IMR-90 (cell line): ENCODE data around the gene CCDC184. TPM values are rescaled to one million over a fixed set of nuclear protein-coding genes. Genes with fewer than 3 reads are reported as not detected.

ENCODE experiments used
- ATAC-seq: fragments of 200-7000 bp; cut with Tn5 transposase; 2 replicates; pipeline ENCODE4 v1.9.1; 2020; ENCODE audit warnings: low read depth, mild to moderate bottlenecking, moderate library complexity
- BruUV-seq: library from RNA; stranded (reverse); fragments of 400-500 nt; replicated peaks from 2 replicates; lab custom pipeline; 2021; lab: Mats Ljungman, UMichigan
- CTCF ChIA-PET: fragments of 300-600 bp; formaldehyde crosslinking; extraction: SDS; loops from one replicate; lab custom pipeline; 2021; ENCODE audit warnings: antibody characterized with exemption; lab: Yijun Ruan, JAX
- POLR2A ChIA-PET: fragments of 300-600 bp; sonication (Branson Sonifier 250); formaldehyde crosslinking; loops from one replicate; lab custom pipeline; 2022; ENCODE audit warnings: antibody characterized with exemption; ENCODE audit not compliant: unreplicated experiment; lab: Charles Lee
- DNase-seq: peaks from one replicate; pipeline ENCODE4 v3.0.0; 2013
- H2AFZ ChIP-seq: replicated peaks from 2 replicates; pipeline ENCODE3; 2013; ENCODE audit warnings: low read length, mild to moderate bottlenecking; ENCODE audit not compliant: poor library complexity
- H2AK5ac ChIP-seq: 2 replicates; pipeline ENCODE4 v1.6.1; 2013; ENCODE audit warnings: low read depth, low read length, inconsistent platforms
- H2AK9ac ChIP-seq: replicated peaks from 2 replicates; pipeline ENCODE3; 2013; ENCODE audit warnings: mild to moderate bottlenecking, low read depth, low read length, moderate library complexity; ENCODE audit not compliant: poor library complexity
- H2BK120ac ChIP-seq: 2 replicates; pipeline ENCODE4 v1.6.1; 2013; ENCODE audit warnings: low read depth, low read length, inconsistent platforms
- H2BK15ac ChIP-seq: 3 replicates; pipeline ENCODE4 v1.6.1; 2013; ENCODE audit warnings: low read depth, low read length, inconsistent platforms
- H2BK20ac ChIP-seq: 2 replicates; pipeline ENCODE4 v1.6.1; 2013; ENCODE audit warnings: low read depth, mild to moderate bottlenecking, inconsistent platforms, low read length, moderate library complexity
- H2BK5ac ChIP-seq: 2 replicates; pipeline ENCODE4 v1.6.1; 2013; ENCODE audit warnings: mild to moderate bottlenecking, low read depth, low read length, inconsistent platforms; ENCODE audit not compliant: poor library complexity, severe bottlenecking
- H3K14ac ChIP-seq: replicated peaks from 2 replicates; pipeline ENCODE4 v1.6.1; 2013; ENCODE audit warnings: low read depth, low read length, inconsistent platforms
- H3K18ac ChIP-seq: 2 replicates; pipeline ENCODE4 v1.6.1; 2013; ENCODE audit warnings: low read depth, low read length, control low read depth
- H3K23ac ChIP-seq: 2 replicates; pipeline ENCODE4 v1.6.1; 2013; ENCODE audit warnings: low read depth, low read length, inconsistent platforms
- H3K27ac ChIP-seq: 2 replicates; pipeline ENCODE4 v1.5.1; 2013; ENCODE audit warnings: mild to moderate bottlenecking, control low read depth, low read length; ENCODE audit not compliant: insufficient read depth
- H3K27me3 ChIP-seq: 2 replicates; pipeline ENCODE4 v1.6.1; 2013; ENCODE audit warnings: low read length; ENCODE audit not compliant: control insufficient read depth, insufficient read depth
- H3K36me3 ChIP-seq: 2 replicates; pipeline ENCODE4 v1.6.1; 2013; ENCODE audit warnings: low read length, mixed read lengths; ENCODE audit not compliant: control insufficient read depth, insufficient read depth
- H3K4ac ChIP-seq: 2 replicates; pipeline ENCODE4 v1.6.1; 2013; ENCODE audit warnings: low read depth, low read length, inconsistent platforms
- H3K4me1 ChIP-seq: 2 replicates; pipeline ENCODE4 v1.6.1; 2013; ENCODE audit warnings: low read length, mixed read lengths; ENCODE audit not compliant: control insufficient read depth, insufficient read depth
- H3K4me2 ChIP-seq: 2 replicates; pipeline ENCODE4 v1.6.1; 2013; ENCODE audit warnings: low read depth, mild to moderate bottlenecking, control low read depth, low read length, moderate library complexity
- H3K4me3 ChIP-seq: 2 replicates; pipeline ENCODE4 v1.5.1; 2013; ENCODE audit warnings: low read depth, mild to moderate bottlenecking, control low read depth, low read length, moderate library complexity; ENCODE audit not compliant: insufficient read depth
- H3K56ac ChIP-seq: 2 replicates; pipeline ENCODE4 v1.6.1; 2013; ENCODE audit warnings: low read length, inconsistent platforms; ENCODE audit not compliant: insufficient read depth; ENCODE audit errors: extremely low read depth
- H3K79me1 ChIP-seq, 2 experiments: 2 replicates each; pipeline ENCODE4 v1.6.1; 2013; ENCODE audit warnings: low read length in 2 of 2, inconsistent platforms in 1 of 2, low read depth in 1 of 2
- H3K9ac ChIP-seq: 2 replicates; pipeline ENCODE4 v1.6.1; 2013; ENCODE audit warnings: low read depth, low read length, control low read depth
- H3K9me1 ChIP-seq: 2 replicates; pipeline ENCODE4 v1.6.1; 2013; ENCODE audit warnings: low read length, inconsistent platforms; ENCODE audit not compliant: insufficient read depth
- H3K9me3 ChIP-seq: 2 replicates; pipeline ENCODE4 v1.6.1; 2013; ENCODE audit warnings: low read length; ENCODE audit not compliant: control insufficient read depth, insufficient read depth
- H4K20me1 ChIP-seq: 2 replicates; pipeline ENCODE4 v1.6.1; 2013; ENCODE audit warnings: low read length, inconsistent platforms; ENCODE audit not compliant: insufficient read depth
- H4K5ac ChIP-seq: 2 replicates; pipeline ENCODE4 v1.6.1; 2013; ENCODE audit warnings: mild to moderate bottlenecking, low read depth, low read length, control low read depth
- H4K8ac ChIP-seq, 2 experiments: 2 replicates each; pipeline ENCODE4 v1.6.1; 2013; ENCODE audit warnings: low read depth in 2 of 2, low read length in 2 of 2, control low read depth in 1 of 2, inconsistent platforms in 1 of 2
- H4K91ac ChIP-seq: 2 replicates; pipeline ENCODE4 v1.6.1; 2013; ENCODE audit warnings: low read depth, low read length, inconsistent platforms; ENCODE audit not compliant: insufficient read depth
- BHLHE40 ChIP-seq: fragments of 150-350 bp; IDR thresholded peaks from 2 replicates; pipeline ENCODE4 v1.6.1; 2016; ENCODE audit warnings: mild to moderate bottlenecking, low read depth, low read length
- CEBPB ChIP-seq: IDR thresholded peaks from 2 replicates; pipeline ENCODE4 v1.6.1; 2012; ENCODE audit warnings: low read depth, low read length, improper control_type of control experiment
- CHD1 ChIP-seq: IDR thresholded peaks from 2 replicates; pipeline ENCODE4 v1.6.1; 2012; ENCODE audit warnings: low read depth, low read length, improper control_type of control experiment
- CTCF ChIP-seq: conservative IDR thresholded peaks from 2 replicates; pipeline ENCODE4 v1.5.1; 2012; ENCODE audit warnings: mild to moderate bottlenecking, low read depth, low read length, improper control_type of control experiment
- FOS ChIP-seq: fragments of 150-350 bp; IDR thresholded peaks from 2 replicates; pipeline ENCODE4 v1.6.1; 2016; ENCODE audit warnings: low read depth, low read length
- MAFK ChIP-seq: IDR thresholded peaks from 2 replicates; pipeline ENCODE4 v1.6.1; 2012; ENCODE audit warnings: low read depth, low read length, improper control_type of control experiment
- MAZ ChIP-seq: IDR thresholded peaks from 2 replicates; pipeline ENCODE4 v1.6.1; 2012; ENCODE audit warnings: low read depth, mild to moderate bottlenecking, low read length, improper control_type of control experiment, moderate library complexity, borderline replicate concordance
- MXI1 ChIP-seq: IDR thresholded peaks from 2 replicates; pipeline ENCODE4 v1.6.1; 2012; ENCODE audit warnings: low read depth, mild to moderate bottlenecking, low read length, moderate library complexity, borderline replicate concordance
- NFE2L2 ChIP-seq: fragments of 150-350 bp; IDR thresholded peaks from 2 replicates; pipeline ENCODE4 v1.6.1; 2016; ENCODE audit warnings: low read depth, mild to moderate bottlenecking, low read length
- POLR2A ChIP-seq: IDR thresholded peaks from 2 replicates; pipeline ENCODE4 v1.6.1; 2012; ENCODE audit warnings: mild to moderate bottlenecking, low read depth, low read length
- RAD21 ChIP-seq: IDR thresholded peaks from 2 replicates; pipeline ENCODE4 v1.6.1; 2012; ENCODE audit warnings: low read length, improper control_type of control experiment
- RCOR1 ChIP-seq: IDR thresholded peaks from 2 replicates; pipeline ENCODE4 v1.6.1; 2012; ENCODE audit warnings: mild to moderate bottlenecking, low read length, improper control_type of control experiment; ENCODE audit not compliant: insufficient replicate concordance
- RFX5 ChIP-seq: IDR thresholded peaks from 2 replicates; pipeline ENCODE4 v1.8.0; 2012; ENCODE audit warnings: low read depth, mild to moderate bottlenecking, low read length, moderate library complexity
- SMC3 ChIP-seq: fragments of 150-350 bp; IDR thresholded peaks from 2 replicates; pipeline ENCODE4 v1.6.1; 2016; ENCODE audit warnings: low read depth, mild to moderate bottlenecking, antibody characterized with exemption, low read length, moderate library complexity
- USF2 ChIP-seq: fragments of 150-350 bp; IDR thresholded peaks from 2 replicates; pipeline ENCODE4 v1.6.1; 2017; ENCODE audit warnings: mild to moderate bottlenecking, antibody characterized with exemption, low read length, low read depth
- WGBS, 2 experiments: methylation state at CpG; one replicate each; pipeline versions ENCODE4 v1.1.5 to v1.1.7; 2013; ENCODE audit warnings: missing lambda C conversion rate in 2 of 2; ENCODE audit not compliant: insufficient read length in 1 of 2; ENCODE audit errors: extremely low coverage in 2 of 2; 5-methylcytosine and 5-hydroxymethylcytosine counted together
- dilution Hi-C: fragments of 300-500 bp; cut with HindIII; formaldehyde crosslinking; loops from one replicate; pipeline ENCODE4 v1.14.3; 2018; ENCODE audit warnings: low sequenced_read_pairs; ENCODE audit not compliant: unreplicated experiment
- in situ Hi-C: fragments of 300-500 bp; cut with MboI; formaldehyde crosslinking; loops from 3 replicates; pipeline ENCODE4 v1.14.3; 2019; ENCODE audit warnings: low sequenced_read_pairs, inconsistent platforms, mixed read lengths
- intact Hi-C: fragments of 100-400 bp; cut with micrococcal nuclease; formaldehyde crosslinking; loops from 2 replicates; pipeline ENCODE4 v1.10.0; 2022
- polyA plus RNA-seq, 3 experiments: library from polyadenylated mRNA; depleted of rRNA; stranded (reverse); fragments of >200 nt; gene quantifications; 2 replicates each; pipeline ENCODE4 v1.2.3, GENCODE V29; 2012; ENCODE audit warnings: low replicate concordance in 1 of 3
- total RNA-seq: library from RNA; depleted of rRNA; stranded (reverse); fragments of >200 nt; gene quantifications from 2 replicates; pipeline ENCODE4 v1.2.3, GENCODE V29; 2012
- TF ChIP-seq, protein P1 (sequence below): fragments of 150-350 bp; IDR thresholded peaks from 2 replicates; pipeline ENCODE4 v1.6.1; 2016; ENCODE audit warnings: low read depth, mild to moderate bottlenecking, low read length, moderate library complexity, borderline replicate concordance

Gene CCDC184
- total and polyA plus RNA-seq, 2 of the 4 experiments (the other 2 are of a cell fraction) = 0.18 to 0.22 TPM

DNA sequence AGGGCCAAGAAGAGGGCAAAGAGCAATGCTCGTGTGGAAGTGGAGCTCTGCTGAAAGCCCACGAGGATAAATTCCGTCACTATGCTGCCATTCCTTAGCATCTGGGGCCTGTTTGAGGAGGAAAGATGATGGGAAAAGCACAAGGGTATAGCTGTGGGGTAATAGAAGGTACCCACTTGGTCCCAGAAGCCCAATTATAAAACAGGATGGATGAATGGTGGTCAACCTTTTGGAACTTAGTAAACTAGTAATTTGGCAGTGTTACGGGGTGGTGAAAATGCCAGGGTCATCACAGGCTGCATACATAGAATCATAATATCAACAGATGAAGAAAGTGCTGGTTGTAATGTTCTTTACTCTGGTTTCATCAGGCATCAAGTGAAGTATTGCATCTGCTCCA lies 19.7 kb downstream of the CCDC184 start, which contains the start of gene OR10AD1:
Gene OR10AD1 (minus strand): TSS at position 101 of the 400 bp plus-strand sequence. CDS start 0 bp downstream, at position 101.
- in situ Hi-C loops = no loop called here
- H2AK9ac ChIP-seq = no peak within 1 kb of the TSS
- intact Hi-C loops = no loop called here
- no peak within 1 kb of the TSS for H3K4me3 ChIP-seq
- no peaks in the 10 kb centered on the region for H3K27me3 ChIP-seq
- TF ChIP-seq CEBPB = no peak
- no peak for TF ChIP-seq MXI1
- no peak for TF ChIP-seq USF2
- no peak for TF ChIP-seq MAZ
- TF ChIP-seq CHD1 = no peak
- no peak for TF ChIP-seq NFE2L2
- no peak for TF ChIP-seq MAFK
- no peak for TF ChIP-seq BHLHE40
- TF ChIP-seq FOS = no peak
- TF ChIP-seq CTCF = no peak
- no peak for TF ChIP-seq RAD21
- TF ChIP-seq, protein P1, sequence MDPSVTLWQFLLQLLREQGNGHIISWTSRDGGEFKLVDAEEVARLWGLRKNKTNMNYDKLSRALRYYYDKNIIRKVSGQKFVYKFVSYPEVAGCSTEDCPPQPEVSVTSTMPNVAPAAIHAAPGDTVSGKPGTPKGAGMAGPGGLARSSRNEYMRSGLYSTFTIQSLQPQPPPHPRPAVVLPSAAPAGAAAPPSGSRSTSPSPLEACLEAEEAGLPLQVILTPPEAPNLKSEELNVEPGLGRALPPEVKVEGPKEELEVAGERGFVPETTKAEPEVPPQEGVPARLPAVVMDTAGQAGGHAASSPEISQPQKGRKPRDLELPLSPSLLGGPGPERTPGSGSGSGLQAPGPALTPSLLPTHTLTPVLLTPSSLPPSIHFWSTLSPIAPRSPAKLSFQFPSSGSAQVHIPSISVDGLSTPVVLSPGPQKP = no peak
- TF ChIP-seq RFX5 = no peak
- no peak for TF ChIP-seq POLR2A
- no peak for TF ChIP-seq RCOR1
- TF ChIP-seq SMC3 = no peak
- no peaks in the 10 kb centered on the region for H3K36me3 ChIP-seq
- no peak within 1 kb of the TSS for H3K9ac ChIP-seq
- dilution Hi-C loops = no loop called here
- no peak within 1 kb of the TSS for H3K4me2 ChIP-seq
- H3K9me1 ChIP-seq = no peaks in the 10 kb centered on the region
- H3K9me3 ChIP-seq = peaks cover 2% of the 10 kb centered on the region; the same call in 1 of the 2 replicates
- no peak within 1 kb of the TSS for H4K91ac ChIP-seq
- no peak within 1 kb of the TSS for H4K8ac ChIP-seq
- no peak within 1 kb of the TSS for H2BK20ac ChIP-seq
- ChIA-PET CTCF (no interaction called here), POLR2A (no interaction called here)
- no peak within 1 kb of the TSS for H3K27ac ChIP-seq
- no peak for ATAC-seq
- no peak for DNase-seq
- H3K4ac ChIP-seq = no peak within 1 kb of the TSS
- H4K5ac ChIP-seq = no peak within 1 kb of the TSS
- no peak within 1 kb of the TSS for H2BK120ac ChIP-seq
- BruUV-seq = no TSS peak
- no peak within 1 kb of the TSS; the same call in 1 of the 2 replicates for H2AK5ac ChIP-seq
- 63% methylated on average over 3 of the region's 4 CpGs; no CpG with 5 or more reads in 1 of the 2 experiments for WGBS, 2 experiments
- no peak within 1 kb of the TSS for H2BK15ac ChIP-seq
- no peak within 1 kb of the TSS for H3K56ac ChIP-seq
- peaks cover 6% of the 10 kb centered on the region; the same call in 1 of the 2 replicates for H3K4me1 ChIP-seq
- no peak within 1 kb of the TSS for H3K14ac ChIP-seq
- no peak within 1 kb of the TSS for H3K18ac ChIP-seq
- no peaks in the 10 kb centered on the region for H4K20me1 ChIP-seq
- no peak within 1 kb of the TSS for H3K23ac ChIP-seq
- no peak within 1 kb of the TSS for H2BK5ac ChIP-seq
- H2AFZ ChIP-seq = no peak within 1 kb of the TSS
- peaks cover 0 to 8% of the 10 kb centered on the region in 2 experiments; a peak in 2 of 4 replicates for H3K79me1 ChIP-seq
